Measurements from ENCODE around the gene NFATC2IP.

The NFATC2IP gene

DNA sequence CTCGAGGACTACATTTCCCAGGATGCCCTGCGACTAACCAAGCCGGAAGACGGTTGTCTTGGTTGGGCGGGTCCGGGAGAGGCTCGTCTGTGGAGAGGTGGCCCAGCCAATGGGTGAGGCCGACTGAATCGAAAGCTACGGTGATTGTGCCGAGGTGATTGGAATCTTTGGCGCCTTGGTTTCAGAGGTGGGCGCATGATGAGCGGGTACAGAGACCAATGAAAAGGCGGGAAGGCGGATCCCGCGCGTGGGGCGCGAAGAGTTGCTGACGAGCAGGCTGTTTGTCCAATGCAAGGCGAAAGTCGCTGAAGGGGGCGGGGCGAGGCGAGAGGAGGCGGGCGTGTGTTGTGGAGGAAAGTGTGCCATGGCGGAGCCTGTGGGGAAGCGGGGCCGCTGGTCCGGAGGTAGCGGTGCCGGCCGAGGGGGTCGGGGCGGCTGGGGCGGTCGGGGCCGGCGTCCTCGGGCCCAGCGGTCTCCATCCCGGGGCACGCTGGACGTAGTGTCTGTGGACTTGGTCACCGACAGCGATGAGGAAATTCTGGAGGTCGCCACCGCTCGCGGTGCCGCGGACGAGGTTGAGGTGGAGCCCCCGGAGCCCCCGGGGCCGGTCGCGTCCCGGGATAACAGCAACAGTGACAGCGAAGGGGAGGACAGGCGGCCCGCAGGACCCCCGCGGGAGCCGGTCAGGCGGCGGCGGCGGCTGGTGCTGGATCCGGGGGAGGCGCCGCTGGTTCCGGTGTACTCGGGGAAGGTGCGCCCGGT lies at the start of gene NFATC2IP:
TSS of gene NFATC2IP (plus strand) at position 290 of the 762 bp plus-strand sequence. CDS start at position 365, 75 bp downstream.
- no peaks in the 10 kb centered on the region; the same call in 1 of the 2 replicates for H3K36me3 ChIP-seq (ENCODE audit: insufficient read depth)
- peaks cover 28% of the 10 kb centered on the region for H3K79me2 ChIP-seq (ENCODE audit: insufficient read depth, low read depth)
- H3K4me3 ChIP-seq (IDR thresholded peaks at IDR 0.05; ENCODE audit: insufficient read depth, low read depth, low read length), result no peak within 1 kb of the TSS
- peak within 1 kb of the TSS; percentile 62 for H3K4me2 ChIP-seq
- H3K27ac ChIP-seq, result peak within 1 kb of the TSS; percentile 32
- H3K4me1 ChIP-seq (ENCODE audit: low read depth, poor library complexity, severe bottlenecking), result peaks cover 22% of the 10 kb centered on the region
- TF ChIP-seq, protein P1, sequence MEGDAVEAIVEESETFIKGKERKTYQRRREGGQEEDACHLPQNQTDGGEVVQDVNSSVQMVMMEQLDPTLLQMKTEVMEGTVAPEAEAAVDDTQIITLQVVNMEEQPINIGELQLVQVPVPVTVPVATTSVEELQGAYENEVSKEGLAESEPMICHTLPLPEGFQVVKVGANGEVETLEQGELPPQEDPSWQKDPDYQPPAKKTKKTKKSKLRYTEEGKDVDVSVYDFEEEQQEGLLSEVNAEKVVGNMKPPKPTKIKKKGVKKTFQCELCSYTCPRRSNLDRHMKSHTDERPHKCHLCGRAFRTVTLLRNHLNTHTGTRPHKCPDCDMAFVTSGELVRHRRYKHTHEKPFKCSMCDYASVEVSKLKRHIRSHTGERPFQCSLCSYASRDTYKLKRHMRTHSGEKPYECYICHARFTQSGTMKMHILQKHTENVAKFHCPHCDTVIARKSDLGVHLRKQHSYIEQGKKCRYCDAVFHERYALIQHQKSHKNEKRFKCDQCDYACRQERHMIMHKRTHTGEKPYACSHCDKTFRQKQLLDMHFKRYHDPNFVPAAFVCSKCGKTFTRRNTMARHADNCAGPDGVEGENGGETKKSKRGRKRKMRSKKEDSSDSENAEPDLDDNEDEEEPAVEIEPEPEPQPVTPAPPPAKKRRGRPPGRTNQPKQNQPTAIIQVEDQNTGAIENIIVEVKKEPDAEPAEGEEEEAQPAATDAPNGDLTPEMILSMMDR (conservative IDR thresholded peaks at IDR 0.05; ENCODE audit: low read depth, low read length), result no peak
- H4K20me1 ChIP-seq (ENCODE audit: insufficient read depth), result no peaks in the 10 kb centered on the region
- no peaks in the 10 kb centered on the region for H3K27me3 ChIP-seq (ENCODE audit: insufficient read depth, low read depth)
- H2AFZ ChIP-seq (ENCODE audit: low read depth), result peak within 1 kb of the TSS; percentile 97
- H3K9ac ChIP-seq, result peak within 1 kb of the TSS; percentile 78

DNA sequence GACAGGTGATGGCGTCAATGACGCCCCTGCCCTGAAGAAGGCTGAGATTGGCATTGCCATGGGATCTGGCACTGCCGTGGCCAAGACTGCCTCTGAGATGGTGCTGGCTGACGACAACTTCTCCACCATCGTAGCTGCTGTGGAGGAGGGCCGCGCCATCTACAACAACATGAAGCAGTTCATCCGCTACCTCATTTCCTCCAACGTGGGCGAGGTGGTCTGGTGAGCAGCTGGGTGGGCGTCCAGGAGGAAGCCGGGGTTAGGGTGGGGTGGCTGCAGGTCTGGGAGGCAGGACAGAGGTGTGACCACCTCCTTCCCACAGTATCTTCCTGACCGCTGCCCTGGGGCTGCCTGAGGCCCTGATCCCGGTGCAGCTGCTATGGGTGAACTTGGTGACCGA lies 48.9 kb upstream of the NFATC2IP start:
- H2AFZ ChIP-seq (ENCODE audit: low read depth), result no peak overlapping the region
- no peaks in the 10 kb centered on the region for H3K4me1 ChIP-seq (ENCODE audit: low read depth, poor library complexity, severe bottlenecking)
- H3K27me3 ChIP-seq (ENCODE audit: insufficient read depth, low read depth), result no peaks in the 10 kb centered on the region
- TF ChIP-seq, protein P1 (conservative IDR thresholded peaks at IDR 0.05; ENCODE audit: low read depth, low read length), result no peak
- H3K36me3 ChIP-seq (ENCODE audit: insufficient read depth), result no peaks in the 10 kb centered on the region
- H3K79me2 ChIP-seq (ENCODE audit: insufficient read depth, low read depth), result no peaks in the 10 kb centered on the region
- H3K27ac ChIP-seq, result no peak overlapping the region
- no peak overlapping the region for H3K4me2 ChIP-seq
- no peak overlapping the region for H3K9ac ChIP-seq
- H4K20me1 ChIP-seq (ENCODE audit: insufficient read depth), result no peaks in the 10 kb centered on the region
- no peak overlapping the region for H3K4me3 ChIP-seq (IDR thresholded peaks at IDR 0.05; ENCODE audit: insufficient read depth, low read depth, low read length)

DNA sequence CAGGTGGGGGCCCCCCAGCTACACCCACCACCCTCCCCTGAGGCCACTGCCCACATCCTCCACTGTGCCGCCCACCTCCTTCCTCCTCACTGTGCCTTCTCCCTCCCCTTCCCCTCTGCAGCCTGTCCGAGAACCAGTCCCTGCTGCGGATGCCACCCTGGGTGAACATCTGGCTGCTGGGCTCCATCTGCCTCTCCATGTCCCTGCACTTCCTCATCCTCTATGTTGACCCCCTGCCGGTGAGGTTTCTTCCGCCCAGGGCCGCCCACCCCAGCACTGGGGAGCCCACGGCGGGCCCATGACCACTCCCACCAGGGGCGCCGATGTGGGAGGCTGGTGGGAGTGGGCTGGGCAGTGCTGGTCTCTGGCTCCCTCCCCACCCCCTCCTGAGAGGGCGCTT lies 47.8 kb upstream of the NFATC2IP start:
- no peak overlapping the region for H2AFZ ChIP-seq (ENCODE audit: low read depth)
- H4K20me1 ChIP-seq (ENCODE audit: insufficient read depth), result no peaks in the 10 kb centered on the region
- TF ChIP-seq, protein P1 (conservative IDR thresholded peaks at IDR 0.05; ENCODE audit: low read depth, low read length), result no peak
- H3K9ac ChIP-seq, result no peak overlapping the region
- no peaks in the 10 kb centered on the region for H3K27me3 ChIP-seq (ENCODE audit: insufficient read depth, low read depth)
- H3K4me2 ChIP-seq, result no peak overlapping the region
- H3K27ac ChIP-seq, result no peak overlapping the region
- H3K79me2 ChIP-seq (ENCODE audit: insufficient read depth, low read depth), result no peaks in the 10 kb centered on the region
- no peak overlapping the region for H3K4me3 ChIP-seq (IDR thresholded peaks at IDR 0.05; ENCODE audit: insufficient read depth, low read depth, low read length)
- no peaks in the 10 kb centered on the region for H3K4me1 ChIP-seq (ENCODE audit: low read depth, poor library complexity, severe bottlenecking)
- no peaks in the 10 kb centered on the region for H3K36me3 ChIP-seq (ENCODE audit: insufficient read depth)

DNA sequence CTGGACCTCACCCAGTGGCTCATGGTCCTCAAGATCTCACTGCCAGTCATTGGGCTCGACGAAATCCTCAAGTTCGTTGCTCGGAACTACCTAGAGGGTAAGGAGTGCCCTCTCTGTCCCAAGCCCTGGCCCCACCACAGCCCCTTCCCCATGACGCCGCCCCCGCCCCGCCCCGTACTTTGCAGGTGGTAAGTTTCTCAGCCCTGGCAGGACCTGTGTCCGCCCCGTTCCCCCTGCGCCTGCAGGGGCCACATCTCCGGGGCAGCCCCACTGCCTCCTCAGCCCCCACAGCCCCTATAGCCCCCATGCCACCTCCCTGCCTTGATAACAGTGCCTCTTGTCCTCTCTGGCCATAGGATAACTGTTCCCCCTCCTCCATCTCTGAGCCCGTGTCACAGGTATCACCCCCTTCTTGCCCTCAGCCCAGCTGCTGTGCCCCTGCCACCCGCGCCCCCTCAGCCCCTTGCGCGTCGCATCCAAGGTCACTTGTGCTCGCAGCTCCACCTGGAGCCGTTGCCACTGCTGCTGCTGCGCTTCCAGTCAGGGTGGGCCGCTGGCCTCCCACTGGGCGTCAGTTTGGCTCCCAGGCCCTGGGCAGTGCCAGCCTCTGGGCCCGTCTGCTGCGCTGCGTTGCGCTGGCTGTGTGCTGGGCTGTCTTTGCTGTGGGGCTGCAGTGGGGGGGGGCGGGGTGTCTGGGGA lies 47.2 kb upstream of the NFATC2IP start:
- H3K79me2 ChIP-seq (ENCODE audit: insufficient read depth, low read depth), result no peaks in the 10 kb centered on the region
- no peak overlapping the region for H3K27ac ChIP-seq
- no peak overlapping the region for H2AFZ ChIP-seq (ENCODE audit: low read depth)
- no peaks in the 10 kb centered on the region for H3K36me3 ChIP-seq (ENCODE audit: insufficient read depth)
- no peaks in the 10 kb centered on the region for H4K20me1 ChIP-seq (ENCODE audit: insufficient read depth)
- H3K4me3 ChIP-seq (IDR thresholded peaks at IDR 0.05; ENCODE audit: insufficient read depth, low read depth, low read length), result no peak overlapping the region
- no peaks in the 10 kb centered on the region for H3K4me1 ChIP-seq (ENCODE audit: low read depth, poor library complexity, severe bottlenecking)
- TF ChIP-seq, protein P1 (conservative IDR thresholded peaks at IDR 0.05; ENCODE audit: low read depth, low read length), result no peak
- H3K9ac ChIP-seq, result no peak overlapping the region
- no peaks in the 10 kb centered on the region for H3K27me3 ChIP-seq (ENCODE audit: insufficient read depth, low read depth)
- H3K4me2 ChIP-seq, result no peak overlapping the region

Data from KMS-11 (cell line).